GM12878 (cell line): Measurements from ENCODE around the gene ZNF570. TPM values are rescaled to one million over a fixed set of nuclear protein-coding genes. Genes with fewer than 3 reads are reported as not detected.

Experiments
- ATAC-seq: fragments of 200-7000 bp; cut with Tn5 transposase; 3 replicates; pipeline ENCODE4 v1.9.1; 2020; ENCODE audit warnings: mild to moderate bottlenecking, moderate library complexity
- BruUV-seq: library from RNA; stranded (reverse); fragments of 400-500 nt; replicated peaks from 2 replicates; lab custom pipeline; 2021; lab: Mats Ljungman, UMichigan
- CTCF ChIA-PET: fragments of 300-600 bp; sonication (Branson Sonifier 250); formaldehyde crosslinking; extraction: SDS; loops from one replicate; lab custom pipeline; 2021; ENCODE audit warnings: inconsistent platforms; lab: Yijun Ruan, JAX
- POLR2A ChIA-PET: fragments of 350-600 bp; formaldehyde crosslinking; extraction: SDS; loops from one replicate; lab custom pipeline; 2021; ENCODE audit warnings: inconsistent platforms; lab: Charles Lee
- RAD21 ChIA-PET: fragments of 300-600 bp; sonication (Branson Sonifier 250); formaldehyde crosslinking; loops from one replicate; lab custom pipeline; 2023; ENCODE audit warnings: antibody characterized with exemption; ENCODE audit not compliant: unreplicated experiment; lab: Charles Lee
- SMC1A ChIA-PET: fragments of 300-600 bp; sonication (Branson Sonifier 250); formaldehyde crosslinking; loops from one replicate; lab custom pipeline; 2023; ENCODE audit not compliant: unreplicated experiment, uncharacterized antibody; lab: Charles Lee
- DNase-seq: peaks from one replicate; pipeline ENCODE4 v3.0.0-alpha.2; 2011; ENCODE audit warnings: low read depth, low spot score
- FAIRE-seq: peaks from 3 replicates; lab custom pipeline; 2011; peaks lifted over from hg19 to GRCh38; lab: Jason Lieb, UNC
- H2AFZ ChIP-seq: 2 replicates; pipeline ENCODE4 v1.6.0; 2011; ENCODE audit warnings: low read depth, low read length, control low read depth; ENCODE audit not compliant: control insufficient read depth
- H3K27ac ChIP-seq: 2 replicates; pipeline ENCODE4 v1.5.1; 2011; ENCODE audit warnings: control low read depth; ENCODE audit not compliant: control insufficient read depth, insufficient read depth
- H3K27me3 ChIP-seq, 2 experiments: replicated peaks in 1 of 2; 2 replicates each; pipeline versions ENCODE4 v1.6.0 to v1.6.1; 2011; ENCODE audit warnings: low read length in 1 of 2; ENCODE audit not compliant: control insufficient read depth in 2 of 2, insufficient read depth in 2 of 2
- H3K36me3 ChIP-seq, 2 experiments: 2 replicates each; pipeline ENCODE4 v1.5.1; 2011; ENCODE audit warnings: low read length in 1 of 2; ENCODE audit not compliant: control insufficient read depth in 2 of 2, insufficient read depth in 2 of 2
- H3K4me1 ChIP-seq: 2 replicates; pipeline ENCODE4 v1.6.1; 2011; ENCODE audit warnings: mild to moderate bottlenecking, low read length, moderate library complexity, mixed read lengths; ENCODE audit not compliant: control insufficient read depth, insufficient read depth
- H3K4me2 ChIP-seq: 2 replicates; pipeline ENCODE4 v1.6.0; 2011; ENCODE audit warnings: control low read depth; ENCODE audit not compliant: control insufficient read depth, insufficient read depth
- H3K4me3 ChIP-seq: fragments of 200-600 bp; sonication (generic); 2 replicates; pipeline ENCODE4 v1.5.1; 2016
- H3K79me2 ChIP-seq: 2 replicates; pipeline ENCODE4 v1.6.0; 2011; ENCODE audit warnings: low read length; ENCODE audit not compliant: control insufficient read depth, insufficient read depth
- H3K9ac ChIP-seq: 2 replicates; pipeline ENCODE4 v1.8.0; 2011; ENCODE audit warnings: low read length, control low read depth, mixed read lengths; ENCODE audit not compliant: control insufficient read depth, insufficient read depth
- H3K9me3 ChIP-seq: replicated peaks from 3 replicates; pipeline ENCODE4 v1.5.1; 2011; ENCODE audit warnings: mild to moderate bottlenecking, low read length; ENCODE audit not compliant: control insufficient read depth, insufficient read depth
- H4K20me1 ChIP-seq: 2 replicates; pipeline ENCODE4 v1.6.0; 2011; ENCODE audit not compliant: control insufficient read depth, insufficient read depth
- EZH2 ChIP-seq: IDR thresholded peaks from 2 replicates; pipeline ENCODE4 v1.6.1; 2012; ENCODE audit warnings: low read depth, mild to moderate bottlenecking, control low read depth, inconsistent platforms, low read length, borderline replicate concordance; ENCODE audit not compliant: control insufficient read depth
- HCFC1 ChIP-seq: fragments of 150-350 bp; IDR thresholded peaks from 2 replicates; pipeline ENCODE4 v1.6.1; 2014; ENCODE audit warnings: low read length
- MYB ChIP-seq: fragments of 150-350 bp; IDR thresholded peaks from 2 replicates; pipeline ENCODE4 v1.6.1; 2014; ENCODE audit warnings: mild to moderate bottlenecking, low read depth, low read length, borderline replicate concordance
- NFXL1 ChIP-seq: fragments of 450-650 bp; IDR thresholded peaks from 2 replicates; pipeline ENCODE4 v1.6.1; 2017; ENCODE audit warnings: antibody characterized with exemption, mild to moderate bottlenecking, borderline replicate concordance
- NR2F1 ChIP-seq: fragments of 450-650 bp; conservative IDR thresholded peaks from 2 replicates; pipeline ENCODE4 v1.6.1; 2017; ENCODE audit warnings: mild to moderate bottlenecking
- POLR2AphosphoS5 ChIP-seq: IDR thresholded peaks from 2 replicates; pipeline ENCODE4 v1.6.1; 2011; ENCODE audit warnings: mild to moderate bottlenecking, low read length, inconsistent platforms
- RUNX3 ChIP-seq: IDR thresholded peaks from 2 replicates; pipeline ENCODE4 v1.6.1; 2012; ENCODE audit warnings: low read length, inconsistent platforms
- ZNF207 ChIP-seq: fragments of 450-650 bp; IDR thresholded peaks from 2 replicates; pipeline ENCODE4 v1.6.1; 2014; ENCODE audit warnings: antibody characterized with exemption, mild to moderate bottlenecking, borderline replicate concordance
- ZSCAN29 ChIP-seq: fragments of 450-650 bp; IDR thresholded peaks from 2 replicates; pipeline ENCODE4 v1.6.1; 2017; ENCODE audit warnings: mild to moderate bottlenecking, moderate library complexity
- ZZZ3 ChIP-seq: IDR thresholded peaks from 2 replicates; pipeline ENCODE4 v1.6.1; 2011; ENCODE audit warnings: low read depth; ENCODE audit not compliant: control insufficient read depth, insufficient read length
- WGBS: methylation state at CpG from one replicate; pipeline ENCODE4 v1.1.6; 2016; ENCODE audit warnings: low lambda C conversion rate; ENCODE audit not compliant: insufficient replicate concordance, insufficient coverage; ENCODE audit errors: missing lambda C conversion rate; 5-methylcytosine and 5-hydroxymethylcytosine counted together
- in situ Hi-C: fragments of 300-500 bp; cut with MboI; formaldehyde crosslinking; loops from 9 replicates; pipeline ENCODE4 v1.14.3; 2018; ENCODE audit warnings: mixed read lengths
- intact Hi-C: fragments of 100-400 bp; cut with micrococcal nuclease; formaldehyde crosslinking; loops from one replicate; pipeline ENCODE4 v1.14.2; 2022; ENCODE audit not compliant: unreplicated experiment
- polyA plus RNA-seq, 11 experiments: library from polyadenylated mRNA; depleted of rRNA in 4 of 11; unstranded in 6 of 11; stranded (reverse) in 5 of 11; fragments of >200 nt; fragmentation: Nextera tagmentation in 4 of 11; fragmentation: Illumina TruSeq in 1 of 11; extraction: Ambion mirVana in 4 of 11; extraction: Trizol in 1 of 11; gene quantifications; 1 replicate in 1 of 11; 2 replicates in 10 of 11; pipeline versions ENCODE4 v1.2.1 to v1.2.3, GENCODE V29; 2011 to 2016; ENCODE audit warnings: inconsistent platforms in 2 of 11, missing spikeins in 2 of 11, low read depth in 1 of 11
- total RNA-seq, 4 experiments: library from RNA; depleted of rRNA in 3 of 4; stranded (reverse); fragments of >200 nt in 3 of 4; fragmentation: Illumina TruSeq in 1 of 4; extraction: Trizol in 1 of 4; gene quantifications; 2 replicates each; pipeline versions ENCODE4 v1.2.1 to v1.2.3, GENCODE V29; 2013 to 2021
- TF ChIP-seq, protein P1 (sequence below): fragments of 450-650 bp; formaldehyde crosslinking; IDR thresholded peaks from 2 replicates; pipeline ENCODE4 v1.5.0; 2022; ENCODE audit warnings: mild to moderate bottlenecking, missing genetic modification characterization
- TF ChIP-seq, protein P2 (sequence below): IDR thresholded peaks from 2 replicates; pipeline ENCODE4 v1.6.1; 2012; ENCODE audit warnings: low read depth, low read length, improper control_type of control experiment

Gene ZNF570
- total and polyA plus RNA-seq, 10 of the 15 experiments (the other 5 are each of a cell fraction or from before 2014, with no cell fraction given) = 0.25 to 3.6 (median 1.7) TPM

DNA sequence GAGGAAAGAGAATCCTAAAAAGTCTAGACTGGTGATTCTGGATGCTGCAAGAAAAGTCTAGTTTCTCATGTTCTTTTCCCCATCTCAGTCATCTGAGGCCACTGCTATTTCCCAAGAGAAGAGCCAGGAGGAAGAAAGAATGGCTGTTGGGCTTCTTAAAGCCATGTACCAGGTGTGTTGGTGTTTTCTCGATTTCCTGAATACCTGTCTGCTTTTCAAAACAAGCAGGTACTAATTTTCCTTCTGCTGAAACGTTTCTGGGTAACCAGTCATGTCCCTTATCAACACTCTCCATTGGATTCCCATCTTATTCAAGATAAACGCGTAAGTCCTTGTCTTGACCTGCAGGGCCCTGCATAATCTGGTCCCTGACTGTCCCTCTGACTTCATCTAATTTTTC is 1.1 kb downstream of the ZNF570 start:
- Histone ChIP-seq H4K20me1 (no peaks in the 10 kb centered on the region), H3K9me3 (no peaks in the 10 kb centered on the region; the same call in none of the 3 replicates), H3K9ac (no peak overlapping the region), H3K4me1 (peaks cover 4% of the 10 kb centered on the region), H3K27ac (no peak overlapping the region), H3K27me3 (no peaks in the 10 kb centered on the region), H3K79me2 (peaks cover 8% of the 10 kb centered on the region), H3K4me3 (peak overlapping the region; percentile 84; the same call in 1 of the 2 replicates), H3K4me2 (peak overlapping the region; percentile 96), H3K36me3 (no peaks in the 10 kb centered on the region; a peak in 1 of 4 replicates), H2AFZ (peak overlapping the region; percentile 89)
- FAIRE-seq = no peak
- intact Hi-C loops (no loop called here), in situ Hi-C loops (no loop called here)
- ATAC-seq = no peak
- ChIA-PET CTCF (interaction anchor here (0.6 kb wide), 2 partner anchors 191 to 1409 kb away, joined by 3 to 4 read pairs; no protein-coding TSS in a partner anchor), SMC1A (interaction anchor here (1.2 kb wide), 1 partner anchor 100 kb away, joined by 3 read pairs; the partner anchor contains the start of gene ZNF527), RAD21 (no interaction called here), POLR2A (interaction anchor here (0.6 kb wide), 1 partner anchor 152 kb away, joined by 5 read pairs; no protein-coding TSS in a partner anchor)
- 58% methylated on average over 4 of the region's 4 CpGs for WGBS
- TF ChIP-seq RUNX3 = no peak
- TF ChIP-seq HCFC1 = no peak
- no peak for DNase-seq
- no TSS peak for BruUV-seq

DNA sequence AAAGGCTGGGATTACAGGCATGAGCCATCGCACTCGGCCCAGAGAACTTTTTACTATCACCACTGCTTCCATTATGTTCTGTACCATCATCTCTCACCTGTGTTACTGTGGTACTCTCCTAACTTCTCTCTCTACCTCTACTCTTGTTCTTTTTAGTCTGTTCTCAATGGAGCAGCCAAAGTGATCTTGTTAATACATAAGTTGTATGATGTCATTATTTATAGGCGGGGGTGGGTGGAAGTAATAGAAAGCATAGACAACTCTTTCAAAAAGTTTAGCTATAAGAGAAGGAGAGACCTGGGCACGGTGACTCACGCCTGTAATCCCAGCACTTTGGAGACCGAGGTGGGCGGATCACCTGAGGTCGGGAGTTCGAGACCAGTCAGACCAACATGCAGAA is 3.0 kb downstream of the ZNF570 start:
- RAD21 ChIA-PET = no interaction called here
- TF ChIP-seq POLR2AphosphoS5 (no peak), EZH2 (no peak), ZNF207 (no peak), MYB (no peak), ZZZ3 (no peak), NFXL1 (no peak), NR2F1 (no peak), ZSCAN29 (no peak)
- TF ChIP-seq, protein P1, sequence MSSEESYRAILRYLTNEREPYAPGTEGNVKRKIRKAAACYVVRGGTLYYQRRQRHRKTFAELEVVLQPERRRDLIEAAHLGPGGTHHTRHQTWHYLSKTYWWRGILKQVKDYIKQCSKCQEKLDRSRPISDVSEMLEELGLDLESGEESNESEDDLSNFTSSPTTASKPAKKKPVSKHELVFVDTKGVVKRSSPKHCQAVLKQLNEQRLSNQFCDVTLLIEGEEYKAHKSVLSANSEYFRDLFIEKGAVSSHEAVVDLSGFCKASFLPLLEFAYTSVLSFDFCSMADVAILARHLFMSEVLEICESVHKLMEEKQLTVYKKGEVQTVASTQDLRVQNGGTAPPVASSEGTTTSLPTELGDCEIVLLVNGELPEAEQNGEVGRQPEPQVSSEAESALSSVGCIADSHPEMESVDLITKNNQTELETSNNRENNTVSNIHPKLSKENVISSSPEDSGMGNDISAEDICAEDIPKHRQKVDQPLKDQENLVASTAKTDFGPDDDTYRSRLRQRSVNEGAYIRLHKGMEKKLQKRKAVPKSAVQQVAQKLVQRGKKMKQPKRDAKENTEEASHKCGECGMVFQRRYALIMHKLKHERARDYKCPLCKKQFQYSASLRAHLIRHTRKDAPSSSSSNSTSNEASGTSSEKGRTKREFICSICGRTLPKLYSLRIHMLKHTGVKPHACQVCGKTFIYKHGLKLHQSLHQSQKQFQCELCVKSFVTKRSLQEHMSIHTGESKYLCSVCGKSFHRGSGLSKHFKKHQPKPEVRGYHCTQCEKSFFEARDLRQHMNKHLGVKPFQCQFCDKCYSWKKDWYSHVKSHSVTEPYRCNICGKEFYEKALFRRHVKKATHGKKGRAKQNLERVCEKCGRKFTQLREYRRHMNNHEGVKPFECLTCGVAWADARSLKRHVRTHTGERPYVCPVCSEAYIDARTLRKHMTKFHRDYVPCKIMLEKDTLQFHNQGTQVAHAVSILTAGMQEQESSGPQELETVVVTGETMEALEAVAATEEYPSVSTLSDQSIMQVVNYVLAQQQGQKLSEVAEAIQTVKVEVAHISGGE = no peak
- TF ChIP-seq, protein P2, sequence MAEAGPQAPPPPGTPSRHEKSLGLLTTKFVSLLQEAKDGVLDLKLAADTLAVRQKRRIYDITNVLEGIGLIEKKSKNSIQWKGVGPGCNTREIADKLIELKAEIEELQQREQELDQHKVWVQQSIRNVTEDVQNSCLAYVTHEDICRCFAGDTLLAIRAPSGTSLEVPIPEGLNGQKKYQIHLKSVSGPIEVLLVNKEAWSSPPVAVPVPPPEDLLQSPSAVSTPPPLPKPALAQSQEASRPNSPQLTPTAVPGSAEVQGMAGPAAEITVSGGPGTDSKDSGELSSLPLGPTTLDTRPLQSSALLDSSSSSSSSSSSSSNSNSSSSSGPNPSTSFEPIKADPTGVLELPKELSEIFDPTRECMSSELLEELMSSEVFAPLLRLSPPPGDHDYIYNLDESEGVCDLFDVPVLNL = no peak

More for the DNA sequence above, 3.0 kb downstream of the ZNF570 start:
- no peaks in the 10 kb centered on the region for H3K27me3 ChIP-seq
- CTCF ChIA-PET = no interaction called here
- no peak for FAIRE-seq
- H3K9ac ChIP-seq = no peak overlapping the region
- intact Hi-C loops = no loop called here
- no peak overlapping the region for H3K4me3 ChIP-seq
- H3K36me3 ChIP-seq = peaks cover 3% of the 10 kb centered on the region in 2 experiments; a peak in 3 of 4 replicates
- no peak for ATAC-seq
- DNase-seq = no peak
- H2AFZ ChIP-seq = no peak overlapping the region
- H3K4me1 ChIP-seq = peaks cover 4% of the 10 kb centered on the region
- no peak overlapping the region for H3K27ac ChIP-seq
- SMC1A ChIA-PET = no interaction called here
- H4K20me1 ChIP-seq = no peaks in the 10 kb centered on the region
- BruUV-seq = no TSS peak
- H3K4me2 ChIP-seq = no peak overlapping the region
- WGBS = 98% methylated on average over 9 of the region's 9 CpGs
- peaks cover 5% of the 10 kb centered on the region for H3K79me2 ChIP-seq
- POLR2A ChIA-PET = no interaction called here
- peaks cover 4% of the 10 kb centered on the region for H3K9me3 ChIP-seq
- in situ Hi-C loops = no loop called here
